ENCODE results near the gene CALML6. TPM values are rescaled to one million over a fixed set of nuclear protein-coding genes. Genes with fewer than 3 reads are reported as not detected.

The CALML6 gene
- total RNA-seq, 1 donor from 2014 or later, result 0.90 TPM

DNA sequence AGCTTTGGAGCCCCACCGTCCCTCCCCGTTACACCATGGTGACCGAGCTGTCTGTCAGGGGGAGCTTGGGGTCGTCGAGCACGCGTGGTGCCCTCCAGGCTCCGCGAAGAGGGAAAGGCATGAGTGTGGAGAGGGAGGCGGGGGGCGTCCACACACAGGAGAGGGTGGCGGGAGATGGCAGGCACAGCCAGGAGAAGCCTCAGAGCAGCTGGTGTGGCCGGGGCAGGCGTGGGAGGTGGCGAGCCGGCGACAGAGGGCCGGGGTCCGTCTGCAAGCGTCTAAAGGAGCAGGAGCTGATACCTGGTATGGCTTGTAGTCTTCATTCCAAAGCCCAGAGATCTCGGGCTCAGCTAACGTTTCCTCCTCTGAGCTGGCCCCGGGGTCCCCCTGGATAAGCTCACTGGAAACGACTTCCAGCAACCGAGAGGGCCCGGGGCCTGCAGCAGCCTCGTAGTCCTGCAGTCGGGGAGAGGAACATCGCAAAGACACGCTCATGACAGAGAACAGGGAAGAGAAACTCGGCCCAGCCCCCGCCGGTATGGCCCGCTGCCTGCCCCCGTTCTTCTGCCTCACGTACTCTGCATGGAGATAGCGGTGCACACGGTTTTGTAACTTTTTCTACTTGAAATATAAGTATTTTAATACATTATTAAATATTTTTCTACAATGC is 51.1 kb downstream of the CALML6 start:
- DNase-seq, result no peak
- Histone ChIP-seq H3K36me3 (no peaks in the 10 kb centered on the region), H3K4me3 (no peak overlapping the region), H3K9me3 (no peaks in the 10 kb centered on the region), H3K27ac (no peak overlapping the region), H3K27me3 (peaks cover 10% of the 10 kb centered on the region), H3K4me1 (no peaks in the 10 kb centered on the region)
- TF ChIP-seq CTCF (IDR thresholded peaks at IDR 0.05), result no peak
- intact Hi-C loops (cut with DNase I), result no loop called here
- ATAC-seq, result no peak

Other genes with a start within 250 kb of the CALML6 start
- 49.8 TPM for gene SLC35E2B, start 222.5 kb upstream of the CALML6 start, total RNA-seq
- gene CDK11A, start 190.9 kb upstream of the CALML6 start, total RNA-seq, result 51.7 TPM
- 99.2 TPM for gene NADK, start 136.8 kb upstream of the CALML6 start, total RNA-seq
- gene GNB1, start 24.2 kb upstream of the CALML6 start, total RNA-seq, result 328 TPM
- gene TMEM52, start 4.0 kb downstream of the CALML6 start, total RNA-seq, result 1.5 TPM
- gene CFAP74, start 88.5 kb downstream of the CALML6 start, total RNA-seq, result 0.35 TPM
- gene GABRD, start 104.1 kb downstream of the CALML6 start, total RNA-seq, result 2.9 TPM
- 121 TPM for gene PRKCZ, start 135.2 kb downstream of the CALML6 start, total RNA-seq